Measurements from ENCODE around the gene LTA4H.
"Not testable (repeated sequence)": the region's sequence is repeated elsewhere in the genome, so short reads cannot be mapped to it uniquely, and the experiment has no call there.

The LTA4H gene

GRCh38 chr12:95990136-95990535 is 45.3 kb downstream of the LTA4H start:
- DNase-seq (ENCODE audit: low read depth in 2 of 2), result no peak

- no peak for DNase-seq (ENCODE audit: low read depth in 2 of 2)
These were observed 45.8 kb downstream of the LTA4H start for GRCh38 chr12:95989504-95990123.

DNA sequence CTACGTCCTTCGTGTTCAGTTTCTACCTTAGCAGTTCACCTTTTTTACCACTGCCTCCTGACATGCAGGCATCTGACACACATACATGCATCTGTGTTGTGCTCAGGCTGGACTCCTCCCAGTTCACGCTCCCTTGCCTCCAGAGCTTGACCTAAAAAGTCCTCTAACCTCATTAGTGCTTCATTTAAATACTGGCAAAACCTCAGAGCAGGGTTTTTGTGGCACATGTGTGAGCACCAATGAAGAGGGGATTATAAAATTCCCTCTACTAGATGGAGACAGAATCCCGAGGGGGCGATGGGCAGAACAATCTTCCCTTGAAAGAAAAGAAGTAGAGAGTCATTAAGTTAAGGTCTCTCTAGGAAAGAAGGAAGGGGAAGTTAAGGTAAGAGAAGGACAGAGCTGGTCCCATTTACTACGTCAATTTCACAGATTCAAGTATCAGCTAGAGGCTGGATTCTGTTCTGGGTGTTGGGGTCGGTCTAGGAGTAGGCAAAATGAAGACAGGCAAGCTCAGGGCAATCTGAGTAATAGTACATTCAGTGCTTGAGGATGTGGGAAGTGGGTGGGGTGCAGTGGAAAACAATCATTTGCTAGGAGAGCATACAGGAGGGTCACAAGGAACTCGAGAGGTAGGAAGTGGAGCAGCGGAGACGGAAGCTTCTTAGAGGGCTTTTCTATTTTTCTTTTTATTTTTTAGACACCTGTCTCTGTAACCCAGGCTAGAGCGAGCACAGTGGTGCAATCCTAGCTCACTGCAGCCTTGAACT is 46.7 kb downstream of the LTA4H start:
- no peak for DNase-seq (ENCODE audit: low read depth in 2 of 2)

DNA sequence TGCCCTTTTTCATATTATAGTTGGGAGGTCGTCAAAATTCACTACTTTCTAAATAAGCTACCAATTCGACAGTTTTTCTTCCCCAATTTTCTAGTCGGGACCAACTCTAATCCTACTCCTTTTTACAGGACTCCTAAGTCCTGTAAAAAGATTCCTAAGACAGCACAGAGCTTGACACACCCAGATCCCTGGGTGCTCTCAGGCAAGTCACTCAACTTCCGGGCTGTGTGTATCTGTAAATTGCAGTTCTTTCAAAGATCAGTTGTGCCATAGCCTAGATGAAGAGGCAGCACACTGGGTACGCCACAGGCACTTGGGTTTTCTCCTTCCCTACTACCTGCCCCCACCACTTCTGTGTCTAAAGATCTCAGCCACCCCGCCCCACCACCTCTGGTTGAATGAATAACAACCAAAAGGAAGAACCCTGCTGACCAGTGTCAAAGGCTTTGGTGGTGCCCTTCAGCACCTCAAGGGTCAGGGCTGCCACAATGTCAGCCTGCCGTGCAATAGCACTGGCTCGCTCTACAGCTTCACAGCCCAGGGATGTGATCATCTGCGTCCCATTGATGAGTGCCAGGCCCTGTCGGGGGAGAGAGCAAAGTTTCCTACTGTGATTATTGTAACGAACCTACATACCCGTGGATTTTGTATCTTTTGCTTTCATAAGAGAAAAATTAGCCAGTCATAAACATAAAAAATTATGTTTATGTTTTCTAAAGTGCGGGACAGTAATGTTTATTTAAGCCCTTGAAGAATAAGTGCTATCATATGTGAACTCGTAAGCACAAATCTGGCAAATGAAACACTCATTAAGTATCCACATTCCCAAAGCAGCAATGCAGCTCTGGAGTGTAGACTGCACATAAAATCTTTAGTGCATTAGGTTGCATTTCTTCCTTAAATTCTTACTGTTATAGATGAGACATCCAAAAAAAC is 48.5 kb downstream of the LTA4H start:
- DNase-seq (ENCODE audit: low read depth in 2 of 2), result no peak

DNA sequence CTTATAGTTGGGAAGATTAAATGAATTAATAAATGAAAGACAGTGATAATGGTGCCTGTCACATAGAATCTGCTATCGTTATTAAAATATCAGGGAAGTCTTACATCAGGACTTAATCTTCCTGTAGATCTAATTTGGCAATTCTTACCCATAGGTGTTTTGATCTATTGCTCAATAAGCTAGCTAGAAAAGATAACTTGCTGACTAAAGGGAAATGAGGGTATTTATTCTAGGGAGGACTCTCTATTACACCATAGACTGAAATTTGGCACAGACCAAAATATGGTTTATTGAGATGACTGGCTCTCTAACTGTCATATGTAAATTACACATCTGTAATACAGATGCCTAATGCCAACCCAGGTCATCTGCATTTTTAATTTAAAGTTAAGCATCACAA is 50.7 kb downstream of the LTA4H start:
- no peak for DNase-seq (ENCODE audit: low read depth in 2 of 2)

GRCh38 chr12:95982602-95983001 is 52.8 kb downstream of the LTA4H start:
- DNase-seq (ENCODE audit: low read depth in 2 of 2), result no peak

GRCh38 chr12:95980437-95980836 is 55.0 kb downstream of the LTA4H start:
- DNase-seq (ENCODE audit: low read depth in 2 of 2), result no peak

- no peak for DNase-seq (ENCODE audit: low read depth in 2 of 2)
These were observed 56.6 kb downstream of the LTA4H start for GRCh38 chr12:95978774-95979173.

DNA sequence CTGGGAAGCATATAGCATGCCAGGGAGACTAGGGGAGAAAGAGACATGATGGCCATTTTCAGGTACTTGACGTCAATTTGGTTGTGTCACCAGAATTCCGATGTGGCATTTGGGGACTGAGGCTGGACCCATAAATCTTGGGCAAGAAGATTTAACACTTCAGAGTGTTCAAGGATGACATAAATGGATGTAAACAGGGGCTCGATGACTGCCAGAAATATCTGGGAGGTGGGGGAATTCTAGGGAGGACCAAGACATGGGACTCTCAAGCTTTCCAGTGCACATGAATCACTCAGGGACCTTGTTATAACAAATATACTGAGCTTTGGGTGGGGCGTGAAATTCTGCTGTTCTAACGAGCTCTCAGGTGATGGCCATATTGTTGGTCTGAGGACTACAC is 57.0 kb downstream of the LTA4H start:
- DNase-seq (ENCODE audit: low read depth in 2 of 2), result no peak

DNA sequence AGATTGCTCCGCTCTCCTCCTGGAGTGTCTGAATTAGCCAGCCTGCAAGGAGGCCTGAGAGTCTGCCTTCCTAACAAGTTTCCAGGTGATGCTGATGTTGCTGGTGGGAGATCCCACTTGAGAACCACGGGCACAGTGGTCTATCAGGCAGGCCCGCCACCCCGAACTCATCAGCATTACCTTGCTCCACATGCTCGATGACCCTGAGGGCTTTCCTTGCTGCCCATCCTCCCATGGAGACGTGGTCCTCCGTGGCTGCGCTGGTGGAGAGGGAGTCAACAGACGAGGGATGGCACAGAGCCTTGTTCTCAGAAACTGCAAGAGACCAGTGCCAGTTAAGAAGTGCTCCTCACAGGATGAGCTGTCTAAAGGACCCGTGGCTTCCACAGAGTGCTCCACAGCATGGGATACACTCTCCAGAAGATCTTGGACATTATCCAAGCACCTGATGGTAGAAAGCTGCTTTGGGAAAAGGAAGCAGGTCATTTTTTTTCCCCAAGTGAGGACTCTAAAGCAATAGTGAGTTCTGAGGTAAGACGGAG is 57.6 kb downstream of the LTA4H start:
- no peak for DNase-seq (ENCODE audit: low read depth in 2 of 2)

DNA sequence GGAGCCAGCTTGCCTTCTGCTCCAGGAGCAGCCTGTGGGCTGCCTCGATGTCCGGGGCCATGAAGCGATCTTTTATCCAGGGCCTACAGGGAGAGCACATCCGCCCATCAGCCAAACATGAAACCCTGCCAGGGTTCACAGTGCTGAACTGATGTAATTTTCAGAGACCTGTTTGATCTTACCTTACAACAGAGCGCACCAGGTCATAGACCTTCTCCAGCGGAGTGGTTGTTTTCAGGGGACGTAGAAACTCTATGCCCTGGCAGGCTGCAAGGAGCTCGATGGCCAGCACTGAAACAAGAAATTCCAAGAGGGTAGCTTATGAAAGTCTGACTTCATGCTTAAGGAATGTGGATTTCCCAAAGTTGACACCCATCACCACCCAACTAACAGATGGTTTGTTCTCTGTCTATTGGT is 59.0 kb downstream of the LTA4H start:
- no peak for DNase-seq (ENCODE audit: low read depth in 2 of 2)

GRCh38 chr12:95975491-95975890 is 59.9 kb downstream of the LTA4H start:
- no peak for DNase-seq (ENCODE audit: low read depth in 2 of 2)

DNA sequence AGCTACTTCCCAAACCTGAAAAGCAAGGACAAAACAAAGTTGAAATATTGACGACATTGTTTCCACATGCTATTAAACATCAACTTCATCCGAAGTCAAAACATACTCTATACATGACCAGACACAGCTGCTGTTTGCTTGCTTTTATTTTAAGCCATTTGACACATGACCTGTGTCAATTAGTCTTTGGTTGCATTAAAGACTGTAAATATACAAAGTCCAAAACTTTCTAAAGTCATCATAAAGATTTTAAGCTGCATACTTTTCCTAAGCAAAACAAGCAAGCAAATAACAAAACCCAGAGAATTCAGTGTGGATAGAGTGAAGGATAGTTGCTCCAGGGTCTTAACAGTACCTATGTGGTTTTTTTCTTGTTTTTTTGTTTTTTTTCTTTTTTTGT is 61.0 kb downstream of the LTA4H start:
- no peak for DNase-seq (ENCODE audit: low read depth in 2 of 2)

GRCh38 chr12:95972832-95973456 is 62.4 kb downstream of the LTA4H start:
- DNase-seq (ENCODE audit: low read depth in 2 of 2), result no peak

GRCh38 chr12:95970905-95971304 is 64.5 kb downstream of the LTA4H start:
- no peak for DNase-seq (ENCODE audit: low read depth in 2 of 2)

DNA sequence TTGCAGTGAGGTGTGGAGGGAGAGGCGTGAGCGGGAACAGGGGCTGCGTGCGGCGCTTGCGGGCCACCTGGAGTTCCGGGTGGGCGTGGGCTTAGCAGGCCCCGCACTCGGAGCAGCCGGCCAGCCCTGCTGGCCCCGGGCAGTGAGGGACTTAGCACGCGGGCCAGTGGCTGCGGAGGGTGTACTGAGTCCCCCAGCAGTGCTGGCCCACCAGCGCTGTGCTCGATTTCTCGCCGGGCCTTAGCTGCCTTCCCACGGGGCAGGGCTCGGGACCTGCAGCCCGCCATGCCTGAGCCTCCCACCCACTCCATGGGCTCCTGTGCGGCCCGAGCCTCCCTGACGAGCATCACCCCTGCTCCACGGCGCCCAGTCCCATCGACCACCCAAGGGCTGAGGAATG is 66.3 kb downstream of the LTA4H start:
- DNase-seq (ENCODE audit: low read depth in 2 of 2), result not testable (repeated sequence)

DNA sequence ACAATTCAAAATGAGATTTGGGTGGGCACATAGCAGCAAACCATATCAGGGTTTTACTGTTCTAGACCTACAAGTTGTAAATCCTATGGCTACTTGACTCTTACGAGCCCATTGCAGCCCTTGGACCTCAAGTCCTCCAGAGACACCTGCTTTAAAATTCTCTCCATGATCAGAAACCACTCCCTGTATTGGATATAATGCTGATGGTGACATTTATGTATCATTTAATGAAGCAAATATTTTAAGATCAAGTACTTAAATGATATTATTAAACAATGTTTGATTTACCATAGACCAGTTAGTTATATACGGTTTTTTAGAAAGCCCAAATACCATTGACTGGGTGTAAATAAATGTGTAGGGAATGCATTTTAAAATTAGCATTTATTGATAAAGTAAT is 68.1 kb downstream of the LTA4H start:
- DNase-seq (ENCODE audit: low read depth in 2 of 2), result no peak

DNA sequence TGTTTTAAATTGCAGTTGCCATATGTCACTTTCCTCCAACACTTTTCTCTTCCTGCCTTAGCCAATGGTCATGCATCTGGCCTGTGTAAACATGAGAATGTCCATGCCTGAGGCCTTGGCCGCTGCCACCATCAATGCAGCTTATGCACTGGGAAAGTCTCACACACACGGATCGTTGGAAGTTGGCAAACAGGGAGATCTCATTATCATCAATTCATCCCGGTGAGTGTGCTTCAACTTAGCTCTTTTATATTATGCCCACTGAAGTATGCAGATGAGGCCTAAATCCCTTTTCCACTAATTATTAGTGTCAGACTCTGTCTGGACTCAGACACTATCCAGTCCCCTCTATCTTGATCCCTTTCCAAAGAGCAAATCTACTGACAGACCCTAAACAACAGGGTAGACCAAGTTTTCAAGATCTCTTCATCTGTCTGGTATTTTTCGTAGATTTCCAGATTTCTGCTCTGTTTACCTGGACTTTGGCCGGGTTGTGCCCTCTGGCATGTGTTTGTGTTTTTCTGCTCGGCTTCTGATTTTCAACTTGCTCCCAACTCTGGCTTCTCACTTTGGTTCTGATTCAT is 69.0 kb downstream of the LTA4H start:
- DNase-seq (ENCODE audit: low read depth in 2 of 2), result no peak

- no peak for DNase-seq (ENCODE audit: low read depth in 2 of 2)
These were observed 72.3 kb downstream of the LTA4H start for GRCh38 chr12:95963096-95963495.

DNA sequence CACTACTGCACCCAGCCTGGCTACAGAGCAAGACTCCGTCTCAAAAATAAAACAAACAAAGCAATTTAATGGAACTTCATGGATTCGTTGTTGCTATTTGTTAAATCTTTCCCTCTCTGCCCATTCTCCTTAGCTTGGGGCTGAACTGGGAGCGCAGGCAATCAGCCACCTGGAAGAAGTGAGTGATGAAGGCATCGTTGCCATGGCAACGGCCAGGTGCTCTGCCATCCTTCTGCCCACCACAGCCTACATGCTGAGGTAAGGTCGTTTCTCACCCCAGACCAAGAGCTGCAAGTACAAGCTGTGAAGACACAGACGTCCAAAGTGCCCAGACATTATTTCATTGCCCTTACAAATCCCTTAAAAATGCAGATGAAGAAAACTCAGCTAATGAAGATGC is 73.2 kb downstream of the LTA4H start:
- no peak for DNase-seq (ENCODE audit: low read depth in 2 of 2)

GRCh38 chr12:95960241-95960640 is 75.1 kb downstream of the LTA4H start:
- no peak for DNase-seq (ENCODE audit: low read depth in 2 of 2)

Data from stimulated activated CD8-positive, alpha-beta memory T cell treated with anti-CD3 and anti-CD28 coated beads, Interleukin-7, amount 100 ng/mL, for 4 hours (primary cell).